Mesothelial cell of epicardium (in vitro differentiated cells): ENCODE results near the gene MAGI3. TPM values are rescaled to one million over a fixed set of nuclear protein-coding genes. Genes with fewer than 3 reads are reported as not detected.

Source experiments
- DNase-seq, 2 experiments: peaks; one replicate each; pipeline ENCODE4 v3.0.0; 2021; ENCODE audit warnings: low spot score in 2 of 2; ENCODE audit not compliant: unreplicated experiment in 2 of 2
- H3K27ac Mint-ChIP-seq: 2 replicates; pipeline ENCODE4 v1.8.0; 2021; ENCODE audit warnings: mixed read lengths
- H3K27me3 Mint-ChIP-seq: 2 replicates; pipeline ENCODE4 v1.8.0; 2021; ENCODE audit warnings: low read depth, mixed read lengths
- H3K36me3 Mint-ChIP-seq: 2 replicates; pipeline ENCODE4 v1.8.0; 2021; ENCODE audit warnings: mixed read lengths
- H3K4me1 Mint-ChIP-seq: 2 replicates; pipeline ENCODE4 v1.8.0; 2021; ENCODE audit warnings: mixed read lengths
- H3K4me3 Mint-ChIP-seq: 2 replicates; pipeline ENCODE4 v1.8.0; 2021; ENCODE audit warnings: mild to moderate bottlenecking, moderate library complexity, mixed read lengths
- H3K9me3 Mint-ChIP-seq: 2 replicates; pipeline ENCODE4 v1.8.0; 2021; ENCODE audit warnings: mixed read lengths
- total RNA-seq: library from RNA; stranded (reverse); gene quantifications from 3 replicates; pipeline ENCODE4 v1.2.1, GENCODE V29; 2021
- TF ChIP-seq, protein P1 (sequence below): fragments of 200-600 bp; sonication (generic); IDR thresholded peaks from one replicate; pipeline ENCODE4 v1.5.0; 2021; ENCODE audit warnings: antibody characterized with exemption; ENCODE audit not compliant: unreplicated experiment

Gene MAGI3
- total RNA-seq, 1 donor from 2014 or later, result 28.7 TPM

DNA sequence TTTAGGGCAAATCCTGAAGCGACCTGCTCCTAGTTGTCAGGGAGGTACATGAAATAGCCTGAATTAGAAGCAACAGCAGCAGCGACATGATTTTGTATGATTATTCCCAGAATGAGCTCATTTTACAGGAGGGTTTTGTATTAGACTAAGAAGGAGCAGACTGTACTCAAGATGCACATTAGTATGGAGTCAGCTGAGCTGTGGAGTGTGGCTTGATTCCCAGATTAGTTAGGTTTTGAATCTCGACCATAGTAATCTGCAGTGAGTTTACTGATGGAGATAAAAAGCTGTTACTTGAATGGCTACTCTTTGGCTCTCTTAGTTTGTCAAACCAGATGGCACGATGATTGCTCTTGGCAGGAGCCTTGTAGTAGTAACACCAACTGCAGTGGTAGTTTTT lies 225.8 kb downstream of the MAGI3 start:
- TF ChIP-seq, protein P1, sequence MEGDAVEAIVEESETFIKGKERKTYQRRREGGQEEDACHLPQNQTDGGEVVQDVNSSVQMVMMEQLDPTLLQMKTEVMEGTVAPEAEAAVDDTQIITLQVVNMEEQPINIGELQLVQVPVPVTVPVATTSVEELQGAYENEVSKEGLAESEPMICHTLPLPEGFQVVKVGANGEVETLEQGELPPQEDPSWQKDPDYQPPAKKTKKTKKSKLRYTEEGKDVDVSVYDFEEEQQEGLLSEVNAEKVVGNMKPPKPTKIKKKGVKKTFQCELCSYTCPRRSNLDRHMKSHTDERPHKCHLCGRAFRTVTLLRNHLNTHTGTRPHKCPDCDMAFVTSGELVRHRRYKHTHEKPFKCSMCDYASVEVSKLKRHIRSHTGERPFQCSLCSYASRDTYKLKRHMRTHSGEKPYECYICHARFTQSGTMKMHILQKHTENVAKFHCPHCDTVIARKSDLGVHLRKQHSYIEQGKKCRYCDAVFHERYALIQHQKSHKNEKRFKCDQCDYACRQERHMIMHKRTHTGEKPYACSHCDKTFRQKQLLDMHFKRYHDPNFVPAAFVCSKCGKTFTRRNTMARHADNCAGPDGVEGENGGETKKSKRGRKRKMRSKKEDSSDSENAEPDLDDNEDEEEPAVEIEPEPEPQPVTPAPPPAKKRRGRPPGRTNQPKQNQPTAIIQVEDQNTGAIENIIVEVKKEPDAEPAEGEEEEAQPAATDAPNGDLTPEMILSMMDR, result no peak
- Mint-ChIP-seq H3K4me3 (no peak overlapping the region), H3K27ac (no peak overlapping the region), H3K36me3 (peaks cover 23% of the 10 kb centered on the region), H3K4me1 (no peaks in the 10 kb centered on the region), H3K9me3 (peaks cover 5% of the 10 kb centered on the region), H3K27me3 (no peaks in the 10 kb centered on the region)
- no peak for DNase-seq

DNA sequence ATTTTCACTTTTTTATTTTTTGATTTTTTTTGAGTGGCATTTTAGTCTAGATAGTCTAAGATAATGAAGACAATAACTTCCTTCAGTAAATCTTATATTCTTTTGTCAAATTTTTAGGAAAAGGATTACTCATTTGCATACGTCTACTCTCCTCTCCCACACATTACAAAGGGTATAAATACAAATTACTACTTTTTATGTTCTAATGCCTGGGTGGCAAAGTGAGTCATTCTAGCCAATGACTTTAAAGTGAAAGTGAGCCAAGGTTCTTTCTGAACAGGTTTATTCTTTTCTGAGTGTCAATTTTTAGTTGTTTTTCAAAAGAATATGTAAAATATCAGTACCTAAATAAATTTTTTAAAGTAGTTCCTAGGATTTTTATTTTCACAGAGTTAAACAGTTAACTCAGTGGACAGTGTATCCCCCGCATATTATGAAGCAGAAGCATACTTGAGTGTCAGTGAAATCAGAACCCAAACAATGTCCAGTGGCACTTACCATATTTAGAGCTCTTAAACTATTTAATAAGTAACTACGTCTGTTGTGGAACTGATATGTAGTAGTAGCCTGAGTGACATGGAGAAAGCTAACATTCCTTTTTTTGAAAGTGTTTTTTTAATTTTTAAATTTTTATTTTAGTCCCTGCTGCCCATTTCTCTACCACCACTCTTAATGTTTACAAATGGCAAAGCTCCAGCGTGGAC lies 227.3 kb downstream of the MAGI3 start:
- TF ChIP-seq, protein P1, result no peak
- DNase-seq, result no peak
- no peaks in the 10 kb centered on the region for H3K4me1 Mint-ChIP-seq
- no peak overlapping the region for H3K27ac Mint-ChIP-seq
- peaks cover 3% of the 10 kb centered on the region for H3K9me3 Mint-ChIP-seq
- H3K4me3 Mint-ChIP-seq, result no peak overlapping the region
- H3K27me3 Mint-ChIP-seq, result no peaks in the 10 kb centered on the region
- peaks cover 21% of the 10 kb centered on the region for H3K36me3 Mint-ChIP-seq

DNA sequence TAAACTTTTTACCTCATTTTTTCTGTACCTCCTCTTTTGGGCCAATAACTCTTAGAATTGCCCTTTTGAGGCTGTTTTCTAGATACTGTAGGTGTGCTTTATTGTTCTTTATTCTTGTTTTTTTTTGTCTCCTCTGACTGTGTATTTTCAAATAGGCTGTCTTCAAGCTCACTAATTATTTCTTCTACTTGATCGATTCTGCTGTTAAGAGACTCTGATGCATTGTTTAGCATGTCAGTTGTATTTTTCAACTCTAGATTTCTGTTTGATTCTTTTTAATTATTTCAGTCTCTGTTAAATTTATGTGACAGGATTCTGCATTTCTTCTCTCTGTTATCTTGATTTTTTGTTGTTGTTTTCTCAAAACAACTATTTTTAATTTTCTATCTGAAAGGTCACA lies 238.7 kb downstream of the MAGI3 start:
- Mint-ChIP-seq H3K9me3 (peaks cover 52% of the 10 kb centered on the region), H3K4me3 (no peak overlapping the region), H3K27ac (no peak overlapping the region), H3K4me1 (no peaks in the 10 kb centered on the region), H3K36me3 (peaks cover 57% of the 10 kb centered on the region), H3K27me3 (no peaks in the 10 kb centered on the region)
- no peak for DNase-seq
- TF ChIP-seq, protein P1, result no peak

DNA sequence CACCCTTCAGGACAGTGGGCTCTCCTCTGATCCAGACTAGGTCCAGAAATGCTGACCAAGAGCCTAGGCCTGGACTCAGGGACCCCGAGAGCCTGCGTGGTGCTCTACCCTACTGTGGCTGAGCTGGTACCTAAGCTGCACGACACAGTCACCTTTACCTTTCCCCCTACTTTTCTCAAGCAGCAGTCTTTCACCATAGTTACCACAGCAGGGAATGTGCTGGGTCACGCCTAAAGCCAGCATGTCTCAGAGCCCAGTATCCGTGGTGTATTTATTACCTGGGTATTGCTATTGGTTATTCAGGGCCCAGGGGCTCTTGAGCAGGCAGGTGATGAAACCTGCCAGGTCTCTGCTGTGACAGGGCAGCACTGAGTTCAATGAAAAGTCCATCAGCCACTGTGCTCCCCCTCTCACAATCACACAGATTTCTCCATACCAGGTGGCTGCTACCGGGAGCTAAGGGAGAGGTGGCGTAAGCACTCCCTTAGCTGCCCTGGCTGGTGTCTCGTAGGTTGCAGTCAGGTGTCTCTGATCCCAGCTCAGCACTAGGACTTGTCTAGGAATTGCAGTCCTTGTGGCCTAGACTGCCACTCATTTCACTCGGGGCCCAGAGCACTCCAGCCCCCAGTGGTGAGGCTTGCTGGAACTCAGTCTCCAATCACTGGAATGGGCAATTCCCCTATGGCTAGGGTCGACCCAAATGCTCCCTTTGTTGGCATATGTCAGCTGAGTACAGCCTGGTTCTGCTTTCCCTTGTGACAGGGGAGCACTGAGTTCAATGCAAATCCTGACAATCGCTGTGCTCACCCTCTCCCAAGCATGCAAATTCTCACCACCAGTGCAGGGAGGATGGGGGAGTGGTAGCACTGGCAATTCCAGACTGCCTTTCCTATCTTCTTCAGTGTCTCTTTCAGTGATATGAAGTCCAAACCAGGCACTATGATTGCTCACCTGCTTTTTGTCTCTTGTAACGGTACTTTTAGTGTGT lies 240.3 kb downstream of the MAGI3 start:
- Mint-ChIP-seq H3K9me3 (peaks cover 36% of the 10 kb centered on the region), H3K4me1 (no peaks in the 10 kb centered on the region), H3K4me3 (no peak overlapping the region), H3K27me3 (no peaks in the 10 kb centered on the region), H3K36me3 (peaks cover 41% of the 10 kb centered on the region), H3K27ac (no peak overlapping the region)
- TF ChIP-seq, protein P1, result no peak
- no peak for DNase-seq

DNA sequence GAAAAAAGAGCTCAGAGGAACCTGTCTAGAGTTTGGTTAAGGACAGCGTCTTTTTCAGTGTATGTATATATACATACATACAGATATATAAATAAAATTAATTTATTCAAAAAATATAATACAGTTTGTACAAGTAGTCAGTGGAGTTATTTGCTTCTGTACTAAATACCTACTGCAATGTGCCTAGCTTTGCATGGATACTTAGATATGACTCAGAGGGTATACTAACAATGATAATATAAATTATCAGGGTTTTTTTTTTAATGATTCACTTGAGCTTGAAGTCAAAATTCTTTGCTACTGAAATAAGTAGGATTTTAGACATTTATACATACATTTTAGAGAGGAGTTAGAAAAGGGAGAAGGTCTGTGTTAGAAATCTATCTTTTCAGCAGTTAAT lies 251.1 kb downstream of the MAGI3 start:
- no peak for DNase-seq
- TF ChIP-seq, protein P1, result no peak
- Mint-ChIP-seq H3K4me1 (no peaks in the 10 kb centered on the region), H3K4me3 (no peak overlapping the region), H3K9me3 (peaks cover 14% of the 10 kb centered on the region), H3K27ac (no peak overlapping the region), H3K27me3 (no peaks in the 10 kb centered on the region), H3K36me3 (peaks cover 39% of the 10 kb centered on the region)
